IgD-negative memory B cell (primary cell): ENCODE data around the gene FZD7. TPM values are rescaled to one million over a fixed set of nuclear protein-coding genes. Genes with fewer than 3 reads are reported as not detected.
A peak's percentile ranks its signal among the peaks of the same experiment; 100 is the strongest.

Experiments used
- H3K27ac Mint-ChIP-seq, 3 donors: one replicate each; pipeline ENCODE4 v1.8.0; 2020 to 2022; ENCODE audit warnings: mild to moderate bottlenecking in 3 of 3, mixed read lengths in 3 of 3, moderate library complexity in 1 of 3
- H3K27me3 Mint-ChIP-seq: one replicate; pipeline ENCODE4 v1.8.0; 2021; ENCODE audit warnings: mixed read lengths
- H3K36me3 Mint-ChIP-seq: one replicate; pipeline ENCODE4 v1.8.0; 2020; ENCODE audit warnings: mild to moderate bottlenecking, mixed read lengths
- H3K4me1 Mint-ChIP-seq, 3 donors: one replicate each; pipeline ENCODE4 v1.8.0; 2020 to 2022; ENCODE audit warnings: mixed read lengths in 3 of 3, mild to moderate bottlenecking in 1 of 3
- H3K4me3 Mint-ChIP-seq, 4 donors: one replicate each; pipeline ENCODE4 v1.8.0; 2020 to 2022; ENCODE audit warnings: mild to moderate bottlenecking in 4 of 4, mixed read lengths in 4 of 4, moderate library complexity in 3 of 4
- H3K9me3 Mint-ChIP-seq, 3 donors: one replicate each; pipeline ENCODE4 v1.8.0; 2020 to 2021; ENCODE audit warnings: mixed read lengths in 3 of 3, mild to moderate bottlenecking in 1 of 3
- polyA plus RNA-seq: library from polyadenylated mRNA; unstranded; fragments of 300-500 nt; fragmentation: Illumina TruSeq; gene quantifications from one replicate; pipeline ENCODE4 v1.2.3, GENCODE V29; 2021

FZD7 gene
- polyA plus RNA-seq, 1 donor from 2014 or later: 0.19 TPM

GRCh38 chr2:202023198-202023903 lies 10.3 kb upstream of the FZD7 start:
- H3K9me3 Mint-ChIP-seq: no peaks in the 10 kb centered on the region
- peaks cover 10% of the 10 kb centered on the region for H3K27me3 Mint-ChIP-seq
- H3K4me1 Mint-ChIP-seq: peaks cover 0 to 4% (median 0%) of the 10 kb centered on the region in 3 donors
- H3K36me3 Mint-ChIP-seq: peaks cover 1% of the 10 kb centered on the region
- no peak overlapping the region for H3K4me3 Mint-ChIP-seq
- no peak overlapping the region for H3K27ac Mint-ChIP-seq

GRCh38 chr2:202023904-202024266 lies 9.8 kb upstream of the FZD7 start:
- Mint-ChIP-seq H3K4me3 (no peak overlapping the region), H3K27ac (no peak overlapping the region), H3K27me3 (peaks cover 9% of the 10 kb centered on the region), H3K36me3 (no peaks in the 10 kb centered on the region), H3K4me1 (peaks cover 0 to 4% (median 0%) of the 10 kb centered on the region in 3 donors), H3K9me3 (no peaks in the 10 kb centered on the region)

- peaks cover 6% of the 10 kb centered on the region for H3K27me3 Mint-ChIP-seq
- no peak overlapping the region for H3K27ac Mint-ChIP-seq
- no peak overlapping the region for H3K4me3 Mint-ChIP-seq
- H3K9me3 Mint-ChIP-seq: no peaks in the 10 kb centered on the region
- H3K4me1 Mint-ChIP-seq: peaks cover 0 to 1% (median 0%) of the 10 kb centered on the region in 3 donors
- H3K36me3 Mint-ChIP-seq: no peaks in the 10 kb centered on the region
These were observed 8.8 kb upstream of the FZD7 start for GRCh38 chr2:202024871-202025270.

- peaks cover 0 to 1% (median 0%) of the 10 kb centered on the region in 3 donors for H3K4me1 Mint-ChIP-seq
- peak overlapping the region in 1 of 4 donors; percentile 7 for H3K4me3 Mint-ChIP-seq
- H3K9me3 Mint-ChIP-seq: no peaks in the 10 kb centered on the region
- no peak overlapping the region for H3K27ac Mint-ChIP-seq
- H3K36me3 Mint-ChIP-seq: no peaks in the 10 kb centered on the region
- peaks cover 6% of the 10 kb centered on the region for H3K27me3 Mint-ChIP-seq
These were observed 7.8 kb upstream of the FZD7 start for GRCh38 chr2:202025816-202026215.

GRCh38 chr2:202026507-202026906 lies 7.1 kb upstream of the FZD7 start:
- no peaks in the 10 kb centered on the region for H3K9me3 Mint-ChIP-seq
- no peaks in the 10 kb centered on the region for H3K36me3 Mint-ChIP-seq
- peaks cover 0 to 1% (median 0%) of the 10 kb centered on the region in 3 donors for H3K4me1 Mint-ChIP-seq
- H3K27ac Mint-ChIP-seq: no peak overlapping the region
- H3K27me3 Mint-ChIP-seq: peaks cover 6% of the 10 kb centered on the region
- no peak overlapping the region for H3K4me3 Mint-ChIP-seq

- Mint-ChIP-seq H3K36me3 (no peaks in the 10 kb centered on the region), H3K27ac (peak overlapping the region in 1 of 3 donors; percentile 4), H3K4me3 (peak overlapping the region in 1 of 4 donors; percentile 96), H3K4me1 (peaks cover 9 to 10% (median 9%) of the 10 kb centered on the region in 3 donors), H3K27me3 (peaks cover 14% of the 10 kb centered on the region), H3K9me3 (no peaks in the 10 kb centered on the region)
These were observed 3.0 kb upstream of the FZD7 start for GRCh38 chr2:202030691-202031090.

GRCh38 chr2:202031246-202031951 lies 2.3 kb upstream of the FZD7 start:
- peaks cover 9 to 10% (median 9%) of the 10 kb centered on the region in 3 donors for H3K4me1 Mint-ChIP-seq
- peak overlapping the region in 1 of 3 donors; percentile 52 for H3K27ac Mint-ChIP-seq
- peaks cover 9% of the 10 kb centered on the region for H3K27me3 Mint-ChIP-seq
- no peaks in the 10 kb centered on the region for H3K36me3 Mint-ChIP-seq
- no peaks in the 10 kb centered on the region for H3K9me3 Mint-ChIP-seq
- H3K4me3 Mint-ChIP-seq: peak overlapping the region in 3 of 4 donors; percentile 32 to 96 (median 93)

- H3K4me1 Mint-ChIP-seq: peaks cover 9 to 10% (median 9%) of the 10 kb centered on the region in 3 donors
- peak overlapping the region in 2 of 3 donors; percentile 87 to 92 for H3K27ac Mint-ChIP-seq
- H3K27me3 Mint-ChIP-seq: peaks cover 12% of the 10 kb centered on the region
- peak overlapping the region; percentile 85 to 96 (median 92) for H3K4me3 Mint-ChIP-seq
- H3K36me3 Mint-ChIP-seq: no peaks in the 10 kb centered on the region
- no peaks in the 10 kb centered on the region for H3K9me3 Mint-ChIP-seq
These were observed 774 bp upstream of the FZD7 start for GRCh38 chr2:202032846-202033316.

- H3K27ac Mint-ChIP-seq: peak overlapping the region in 2 of 3 donors; percentile 76 to 92
- peaks cover 20% of the 10 kb centered on the region for H3K27me3 Mint-ChIP-seq
- H3K9me3 Mint-ChIP-seq: peaks cover 0 to 1% (median 0%) of the 10 kb centered on the region in 3 donors
- peak overlapping the region in 3 of 4 donors; percentile 85 to 96 (median 93) for H3K4me3 Mint-ChIP-seq
- H3K4me1 Mint-ChIP-seq: peaks cover 9 to 10% (median 9%) of the 10 kb centered on the region in 3 donors
- H3K36me3 Mint-ChIP-seq: no peaks in the 10 kb centered on the region
These were observed 814 bp downstream of the FZD7 start for GRCh38 chr2:202034249-202035088.

- Mint-ChIP-seq H3K9me3 (peaks cover 0 to 1% (median 0%) of the 10 kb centered on the region in 3 donors), H3K36me3 (no peaks in the 10 kb centered on the region), H3K4me1 (peaks cover 9 to 10% (median 9%) of the 10 kb centered on the region in 3 donors), H3K27ac (peak overlapping the region in 1 of 3 donors; percentile 76), H3K4me3 (no peak overlapping the region), H3K27me3 (peaks cover 27% of the 10 kb centered on the region)
These were observed 1.7 kb downstream of the FZD7 start for GRCh38 chr2:202035089-202035940.

- Mint-ChIP-seq H3K27ac (no peak overlapping the region), H3K4me3 (no peak overlapping the region), H3K9me3 (peaks cover 0 to 1% (median 0%) of the 10 kb centered on the region in 3 donors), H3K36me3 (no peaks in the 10 kb centered on the region), H3K4me1 (peaks cover 9 to 10% (median 9%) of the 10 kb centered on the region in 3 donors), H3K27me3 (peaks cover 32% of the 10 kb centered on the region)
These were observed 2.3 kb downstream of the FZD7 start for GRCh38 chr2:202035941-202036372.

GRCh38 chr2:202036601-202037037 lies 3.0 kb downstream of the FZD7 start:
- peaks cover 0 to 1% (median 0%) of the 10 kb centered on the region in 3 donors for H3K9me3 Mint-ChIP-seq
- H3K27ac Mint-ChIP-seq: no peak overlapping the region
- H3K36me3 Mint-ChIP-seq: no peaks in the 10 kb centered on the region
- peaks cover 34% of the 10 kb centered on the region for H3K27me3 Mint-ChIP-seq
- no peak overlapping the region for H3K4me3 Mint-ChIP-seq
- H3K4me1 Mint-ChIP-seq: peaks cover 9 to 10% (median 9%) of the 10 kb centered on the region in 3 donors

GRCh38 chr2:202037086-202037485 lies 3.4 kb downstream of the FZD7 start:
- Mint-ChIP-seq H3K27me3 (peaks cover 33% of the 10 kb centered on the region), H3K36me3 (no peaks in the 10 kb centered on the region), H3K27ac (no peak overlapping the region), H3K4me1 (peaks cover 8 to 10% (median 9%) of the 10 kb centered on the region in 3 donors), H3K9me3 (peaks cover 0 to 1% (median 0%) of the 10 kb centered on the region in 3 donors), H3K4me3 (no peak overlapping the region)
